ENCODE data around the gene LSR. TPM values are rescaled to one million over a fixed set of nuclear protein-coding genes. Genes with fewer than 3 reads are reported as not detected.

LSR gene
- total and polyA plus RNA-seq, 2 donors from 2014 or later: 37.9 to 87.2 TPM

GRCh38 chr19:35314031-35314430 is 65.2 kb downstream of the LSR start:
- peaks cover 0 to 7% (median 3%) of the 10 kb centered on the region in 3 donors for H3K4me1 ChIP-seq (ENCODE audit: control insufficient read depth in 2 of 3, insufficient read depth in 2 of 3, low read depth in 1 of 3, low read length in 3 of 3)
- no peak overlapping the region for H3K27ac ChIP-seq (ENCODE audit: low read depth in 2 of 2, low read length in 2 of 2)
- no peak overlapping the region for H3K4me3 ChIP-seq (ENCODE audit: low read length in 3 of 3)
- TF ChIP-seq, protein P1, sequence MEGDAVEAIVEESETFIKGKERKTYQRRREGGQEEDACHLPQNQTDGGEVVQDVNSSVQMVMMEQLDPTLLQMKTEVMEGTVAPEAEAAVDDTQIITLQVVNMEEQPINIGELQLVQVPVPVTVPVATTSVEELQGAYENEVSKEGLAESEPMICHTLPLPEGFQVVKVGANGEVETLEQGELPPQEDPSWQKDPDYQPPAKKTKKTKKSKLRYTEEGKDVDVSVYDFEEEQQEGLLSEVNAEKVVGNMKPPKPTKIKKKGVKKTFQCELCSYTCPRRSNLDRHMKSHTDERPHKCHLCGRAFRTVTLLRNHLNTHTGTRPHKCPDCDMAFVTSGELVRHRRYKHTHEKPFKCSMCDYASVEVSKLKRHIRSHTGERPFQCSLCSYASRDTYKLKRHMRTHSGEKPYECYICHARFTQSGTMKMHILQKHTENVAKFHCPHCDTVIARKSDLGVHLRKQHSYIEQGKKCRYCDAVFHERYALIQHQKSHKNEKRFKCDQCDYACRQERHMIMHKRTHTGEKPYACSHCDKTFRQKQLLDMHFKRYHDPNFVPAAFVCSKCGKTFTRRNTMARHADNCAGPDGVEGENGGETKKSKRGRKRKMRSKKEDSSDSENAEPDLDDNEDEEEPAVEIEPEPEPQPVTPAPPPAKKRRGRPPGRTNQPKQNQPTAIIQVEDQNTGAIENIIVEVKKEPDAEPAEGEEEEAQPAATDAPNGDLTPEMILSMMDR (IDR thresholded peaks at IDR 0.05; ENCODE audit: borderline replicate concordance, extremely low read depth, insufficient read depth): no peak
- H3K9me3 ChIP-seq (ENCODE audit: control insufficient read depth in 2 of 3, insufficient read depth in 1 of 3, low read length in 3 of 3): no peaks in the 10 kb centered on the region
- no peak for DNase-seq
- H3K36me3 ChIP-seq (ENCODE audit: control insufficient read depth in 2 of 3, insufficient read depth in 3 of 3, low read length in 3 of 3): no peaks in the 10 kb centered on the region
- FAIRE-seq: no peak
- H3K27me3 ChIP-seq (ENCODE audit: control insufficient read depth, insufficient read depth, low read length): no peaks in the 10 kb centered on the region
- intact Hi-C loops (cut with DNase I): no loop called here
- H3K9ac ChIP-seq (ENCODE audit: low read length in 3 of 3): no peak overlapping the region

GRCh38 chr19:35314858-35315470 is 66.2 kb downstream of the LSR start:
- no peak for FAIRE-seq
- H3K4me3 ChIP-seq (ENCODE audit: low read length in 3 of 3): no peak overlapping the region
- H3K9me3 ChIP-seq (ENCODE audit: control insufficient read depth in 2 of 3, insufficient read depth in 1 of 3, low read length in 3 of 3): no peaks in the 10 kb centered on the region
- TF ChIP-seq, protein P1 (IDR thresholded peaks at IDR 0.05; ENCODE audit: borderline replicate concordance, extremely low read depth, insufficient read depth): no peak
- no peaks in the 10 kb centered on the region for H3K36me3 ChIP-seq (ENCODE audit: control insufficient read depth in 2 of 3, insufficient read depth in 3 of 3, low read length in 3 of 3)
- H3K9ac ChIP-seq (ENCODE audit: low read length in 3 of 3): no peak overlapping the region
- H3K27me3 ChIP-seq (ENCODE audit: control insufficient read depth, insufficient read depth, low read length): no peaks in the 10 kb centered on the region
- H3K27ac ChIP-seq (ENCODE audit: low read depth in 2 of 2, low read length in 2 of 2): no peak overlapping the region
- no peak for DNase-seq
- intact Hi-C loops (cut with DNase I): no loop called here
- H3K4me1 ChIP-seq (ENCODE audit: control insufficient read depth in 2 of 3, insufficient read depth in 2 of 3, low read depth in 1 of 3, low read length in 3 of 3): peaks cover 0 to 8% (median 0%) of the 10 kb centered on the region in 3 donors

DNA sequence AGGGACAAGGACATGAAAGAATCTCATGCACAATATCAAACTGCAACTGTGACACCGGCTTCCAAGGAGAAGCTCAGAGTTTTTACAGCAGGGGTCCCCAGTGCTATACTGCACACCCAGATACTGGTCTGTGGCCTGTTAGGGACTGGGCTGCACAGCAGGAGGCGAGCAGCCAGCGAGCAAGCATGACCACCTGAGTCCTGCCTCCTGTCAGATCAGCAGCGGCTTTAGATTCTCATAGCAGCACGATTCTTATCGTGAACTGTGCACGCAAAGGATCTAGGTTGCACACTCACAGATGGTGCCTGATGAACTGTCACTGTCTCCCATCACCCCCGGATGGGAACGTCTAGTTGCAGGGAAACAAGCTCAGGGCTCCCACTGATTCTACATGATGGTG is 67.1 kb downstream of the LSR start:
- Histone ChIP-seq H3K4me1 (ENCODE audit: control insufficient read depth in 2 of 3, insufficient read depth in 2 of 3, low read depth in 1 of 3, low read length in 3 of 3) (peaks cover 0 to 6% (median 0%) of the 10 kb centered on the region in 3 donors), H3K9ac (ENCODE audit: low read length in 3 of 3) (no peak overlapping the region), H3K9me3 (ENCODE audit: control insufficient read depth in 2 of 3, insufficient read depth in 1 of 3, low read length in 3 of 3) (no peaks in the 10 kb centered on the region), H3K27me3 (ENCODE audit: control insufficient read depth, insufficient read depth, low read length) (no peaks in the 10 kb centered on the region), H3K4me3 (ENCODE audit: low read length in 3 of 3) (no peak overlapping the region), H3K27ac (ENCODE audit: low read depth in 2 of 2, low read length in 2 of 2) (no peak overlapping the region), H3K36me3 (ENCODE audit: control insufficient read depth in 2 of 3, insufficient read depth in 3 of 3, low read length in 3 of 3) (no peaks in the 10 kb centered on the region)
- DNase-seq: peak in 1 of 5 donors; percentile 31
- FAIRE-seq: no peak
- intact Hi-C loops (cut with DNase I): no loop called here
- TF ChIP-seq, protein P1 (IDR thresholded peaks at IDR 0.05; ENCODE audit: borderline replicate concordance, extremely low read depth, insufficient read depth): no peak

DNA sequence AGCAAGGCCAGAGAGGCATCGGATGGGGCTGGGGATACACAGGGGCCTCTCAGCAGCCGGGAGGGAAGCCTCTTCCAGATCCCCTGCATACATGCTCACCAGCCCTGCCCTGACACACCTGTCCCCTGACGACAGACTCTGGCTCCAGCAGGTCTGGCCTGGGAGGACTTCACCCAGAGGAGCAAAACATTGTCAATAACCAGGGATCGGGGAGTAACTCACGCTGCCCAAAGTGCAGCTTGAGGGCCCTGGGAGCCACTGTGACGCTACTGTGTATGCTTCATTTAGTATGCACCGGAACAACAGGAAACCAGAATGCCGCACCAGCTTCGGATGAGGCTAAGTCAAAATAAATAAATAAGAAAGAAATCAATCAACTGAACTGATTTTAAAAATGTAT is 67.8 kb downstream of the LSR start:
- Histone ChIP-seq H3K4me3 (ENCODE audit: low read length in 3 of 3) (no peak overlapping the region), H3K9ac (ENCODE audit: low read length in 3 of 3) (no peak overlapping the region), H3K36me3 (ENCODE audit: control insufficient read depth in 2 of 3, insufficient read depth in 3 of 3, low read length in 3 of 3) (no peaks in the 10 kb centered on the region), H3K27me3 (ENCODE audit: control insufficient read depth, insufficient read depth, low read length) (no peaks in the 10 kb centered on the region), H3K27ac (ENCODE audit: low read depth in 2 of 2, low read length in 2 of 2) (no peak overlapping the region), H3K9me3 (ENCODE audit: control insufficient read depth in 2 of 3, insufficient read depth in 1 of 3, low read length in 3 of 3) (no peaks in the 10 kb centered on the region), H3K4me1 (ENCODE audit: control insufficient read depth in 2 of 3, insufficient read depth in 2 of 3, low read depth in 1 of 3, low read length in 3 of 3) (peaks cover 0 to 6% (median 0%) of the 10 kb centered on the region in 3 donors)
- DNase-seq (no peak), FAIRE-seq (no peak)
- intact Hi-C loops (cut with DNase I): no loop called here
- TF ChIP-seq, protein P1 (IDR thresholded peaks at IDR 0.05; ENCODE audit: borderline replicate concordance, extremely low read depth, insufficient read depth): no peak
